GM12878 (cell line): ENCODE data around the gene TNK2. TPM values are rescaled to one million over a fixed set of nuclear protein-coding genes. Genes with fewer than 3 reads are reported as not detected.

ENCODE experiments used
- ATAC-seq: fragments of 200-7000 bp; cut with Tn5 transposase; 3 replicates; pipeline ENCODE4 v1.9.1; 2020; ENCODE audit warnings: mild to moderate bottlenecking, moderate library complexity
- BruUV-seq: library from RNA; stranded (reverse); fragments of 400-500 nt; replicated peaks from 2 replicates; lab custom pipeline; 2021; lab: Mats Ljungman, UMichigan
- CTCF ChIA-PET: fragments of 300-600 bp; sonication (Branson Sonifier 250); formaldehyde crosslinking; extraction: SDS; loops from one replicate; lab custom pipeline; 2021; ENCODE audit warnings: inconsistent platforms; lab: Yijun Ruan, JAX
- POLR2A ChIA-PET: fragments of 350-600 bp; formaldehyde crosslinking; extraction: SDS; loops from one replicate; lab custom pipeline; 2021; ENCODE audit warnings: inconsistent platforms; lab: Charles Lee
- RAD21 ChIA-PET: fragments of 300-600 bp; sonication (Branson Sonifier 250); formaldehyde crosslinking; loops from one replicate; lab custom pipeline; 2023; ENCODE audit warnings: antibody characterized with exemption; ENCODE audit not compliant: unreplicated experiment; lab: Charles Lee
- SMC1A ChIA-PET: fragments of 300-600 bp; sonication (Branson Sonifier 250); formaldehyde crosslinking; loops from one replicate; lab custom pipeline; 2023; ENCODE audit not compliant: unreplicated experiment, uncharacterized antibody; lab: Charles Lee
- DNase-seq: peaks from one replicate; pipeline ENCODE4 v3.0.0-alpha.2; 2011; ENCODE audit warnings: low read depth, low spot score
- FAIRE-seq: peaks from 3 replicates; lab custom pipeline; 2011; peaks lifted over from hg19 to GRCh38; lab: Jason Lieb, UNC
- H2AFZ ChIP-seq: 2 replicates; pipeline ENCODE4 v1.6.0; 2011; ENCODE audit warnings: low read depth, low read length, control low read depth; ENCODE audit not compliant: control insufficient read depth
- H3K27ac ChIP-seq: 2 replicates; pipeline ENCODE4 v1.5.1; 2011; ENCODE audit warnings: control low read depth; ENCODE audit not compliant: control insufficient read depth, insufficient read depth
- H3K27me3 ChIP-seq, 2 experiments: replicated peaks in 1 of 2; 2 replicates each; pipeline versions ENCODE4 v1.6.0 to v1.6.1; 2011; ENCODE audit warnings: low read length in 1 of 2; ENCODE audit not compliant: control insufficient read depth in 2 of 2, insufficient read depth in 2 of 2
- H3K36me3 ChIP-seq, 2 experiments: 2 replicates each; pipeline ENCODE4 v1.5.1; 2011; ENCODE audit warnings: low read length in 1 of 2; ENCODE audit not compliant: control insufficient read depth in 2 of 2, insufficient read depth in 2 of 2
- H3K4me1 ChIP-seq: 2 replicates; pipeline ENCODE4 v1.6.1; 2011; ENCODE audit warnings: mild to moderate bottlenecking, low read length, moderate library complexity, mixed read lengths; ENCODE audit not compliant: control insufficient read depth, insufficient read depth
- H3K4me2 ChIP-seq: 2 replicates; pipeline ENCODE4 v1.6.0; 2011; ENCODE audit warnings: control low read depth; ENCODE audit not compliant: control insufficient read depth, insufficient read depth
- H3K4me3 ChIP-seq: fragments of 200-600 bp; sonication (generic); 2 replicates; pipeline ENCODE4 v1.5.1; 2016
- H3K79me2 ChIP-seq: 2 replicates; pipeline ENCODE4 v1.6.0; 2011; ENCODE audit warnings: low read length; ENCODE audit not compliant: control insufficient read depth, insufficient read depth
- H3K9ac ChIP-seq: 2 replicates; pipeline ENCODE4 v1.8.0; 2011; ENCODE audit warnings: low read length, control low read depth, mixed read lengths; ENCODE audit not compliant: control insufficient read depth, insufficient read depth
- H3K9me3 ChIP-seq: replicated peaks from 3 replicates; pipeline ENCODE4 v1.5.1; 2011; ENCODE audit warnings: mild to moderate bottlenecking, low read length; ENCODE audit not compliant: control insufficient read depth, insufficient read depth
- H4K20me1 ChIP-seq: 2 replicates; pipeline ENCODE4 v1.6.0; 2011; ENCODE audit not compliant: control insufficient read depth, insufficient read depth
- ATF2 ChIP-seq: IDR thresholded peaks from 2 replicates; pipeline ENCODE4 v1.6.1; 2012; ENCODE audit warnings: low read length, inconsistent platforms
- BRCA1 ChIP-seq: IDR thresholded peaks from 2 replicates; pipeline ENCODE4 v1.6.1; 2011; ENCODE audit warnings: low read depth, low read length, improper control_type of control experiment
- DPF2 ChIP-seq: fragments of 450-650 bp; IDR thresholded peaks from 2 replicates; pipeline ENCODE4 v1.6.1; 2017; ENCODE audit warnings: mild to moderate bottlenecking
- EED ChIP-seq: sonication (generic); IDR thresholded peaks from 2 replicates; pipeline ENCODE4 v1.6.1; 2016; ENCODE audit warnings: antibody characterized with exemption, low read depth
- IKZF1 ChIP-seq: fragments of 450-650 bp; conservative IDR thresholded peaks from 2 replicates; pipeline ENCODE4 v1.6.1; 2017; ENCODE audit warnings: antibody characterized with exemption, mild to moderate bottlenecking
- MTA2 ChIP-seq: fragments of 450-650 bp; IDR thresholded peaks from 2 replicates; pipeline ENCODE4 v1.6.1; 2016; ENCODE audit warnings: low read depth, mild to moderate bottlenecking, moderate library complexity
- MYC ChIP-seq: IDR thresholded peaks from 2 replicates; pipeline ENCODE4 v1.6.1; 2011; ENCODE audit warnings: mild to moderate bottlenecking, low read length, moderate library complexity, inconsistent platforms; ENCODE audit not compliant: insufficient read depth, insufficient replicate concordance, insufficient read length, severe bottlenecking
- TBL1XR1 ChIP-seq: IDR thresholded peaks from 2 replicates; pipeline ENCODE4 v1.6.1; 2012; ENCODE audit warnings: low read depth, low read length, improper control_type of control experiment
- WGBS: methylation state at CpG from one replicate; pipeline ENCODE4 v1.1.6; 2016; ENCODE audit warnings: low lambda C conversion rate; ENCODE audit not compliant: insufficient replicate concordance, insufficient coverage; ENCODE audit errors: missing lambda C conversion rate; 5-methylcytosine and 5-hydroxymethylcytosine counted together
- in situ Hi-C: fragments of 300-500 bp; cut with MboI; formaldehyde crosslinking; loops from 9 replicates; pipeline ENCODE4 v1.14.3; 2018; ENCODE audit warnings: mixed read lengths
- intact Hi-C: fragments of 100-400 bp; cut with micrococcal nuclease; formaldehyde crosslinking; loops from one replicate; pipeline ENCODE4 v1.14.2; 2022; ENCODE audit not compliant: unreplicated experiment
- polyA plus RNA-seq, 11 experiments: library from polyadenylated mRNA; depleted of rRNA in 4 of 11; unstranded in 6 of 11; stranded (reverse) in 5 of 11; fragments of >200 nt; fragmentation: Nextera tagmentation in 4 of 11; fragmentation: Illumina TruSeq in 1 of 11; extraction: Ambion mirVana in 4 of 11; extraction: Trizol in 1 of 11; gene quantifications; 1 replicate in 1 of 11; 2 replicates in 10 of 11; pipeline versions ENCODE4 v1.2.1 to v1.2.3, GENCODE V29; 2011 to 2016; ENCODE audit warnings: inconsistent platforms in 2 of 11, missing spikeins in 2 of 11, low read depth in 1 of 11
- total RNA-seq, 4 experiments: library from RNA; depleted of rRNA in 3 of 4; stranded (reverse); fragments of >200 nt in 3 of 4; fragmentation: Illumina TruSeq in 1 of 4; extraction: Trizol in 1 of 4; gene quantifications; 2 replicates each; pipeline versions ENCODE4 v1.2.1 to v1.2.3, GENCODE V29; 2013 to 2021
- TF ChIP-seq, protein P1 (sequence below): IDR thresholded peaks from 2 replicates; pipeline ENCODE4 v1.6.1; 2011; ENCODE audit warnings: borderline replicate concordance, low read depth, mild to moderate bottlenecking, moderate library complexity, mixed read lengths, low read length; ENCODE audit not compliant: insufficient read depth; ENCODE audit errors: extremely low read length
- TF ChIP-seq, protein P2 (sequence below): IDR thresholded peaks from 2 replicates; pipeline ENCODE4 v1.6.1; 2012; ENCODE audit warnings: low read depth, low read length, improper control_type of control experiment

TNK2 gene
- total and polyA plus RNA-seq, 10 of the 15 experiments (the other 5 are each of a cell fraction or from before 2014, with no cell fraction given): 0.13 to 47.8 (median 10.8) TPM

GRCh38 chr3:195821403-195822130 is 86.8 kb downstream of the TNK2 start:
- no peaks in the 10 kb centered on the region for H3K27me3 ChIP-seq
- 56% methylated on average over 21 of the region's 21 CpGs for WGBS
- FAIRE-seq (no peak), DNase-seq (no peak), ATAC-seq (no peak)
- no peaks in the 10 kb centered on the region for H4K20me1 ChIP-seq
- H3K4me1 ChIP-seq: no peaks in the 10 kb centered on the region
- H3K27ac ChIP-seq: no peak overlapping the region
- no peak for TF ChIP-seq MYC
- TF ChIP-seq BRCA1: no peak
- TF ChIP-seq MTA2: no peak
- no peak for TF ChIP-seq IKZF1
- TF ChIP-seq EED: no peak
- no peak for TF ChIP-seq ATF2
- TF ChIP-seq DPF2: no peak
- TF ChIP-seq TBL1XR1: no peak
- TF ChIP-seq, protein P1, sequence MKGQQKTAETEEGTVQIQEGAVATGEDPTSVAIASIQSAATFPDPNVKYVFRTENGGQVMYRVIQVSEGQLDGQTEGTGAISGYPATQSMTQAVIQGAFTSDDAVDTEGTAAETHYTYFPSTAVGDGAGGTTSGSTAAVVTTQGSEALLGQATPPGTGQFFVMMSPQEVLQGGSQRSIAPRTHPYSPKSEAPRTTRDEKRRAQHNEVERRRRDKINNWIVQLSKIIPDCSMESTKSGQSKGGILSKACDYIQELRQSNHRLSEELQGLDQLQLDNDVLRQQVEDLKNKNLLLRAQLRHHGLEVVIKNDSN: no peak
- TF ChIP-seq, protein P2, sequence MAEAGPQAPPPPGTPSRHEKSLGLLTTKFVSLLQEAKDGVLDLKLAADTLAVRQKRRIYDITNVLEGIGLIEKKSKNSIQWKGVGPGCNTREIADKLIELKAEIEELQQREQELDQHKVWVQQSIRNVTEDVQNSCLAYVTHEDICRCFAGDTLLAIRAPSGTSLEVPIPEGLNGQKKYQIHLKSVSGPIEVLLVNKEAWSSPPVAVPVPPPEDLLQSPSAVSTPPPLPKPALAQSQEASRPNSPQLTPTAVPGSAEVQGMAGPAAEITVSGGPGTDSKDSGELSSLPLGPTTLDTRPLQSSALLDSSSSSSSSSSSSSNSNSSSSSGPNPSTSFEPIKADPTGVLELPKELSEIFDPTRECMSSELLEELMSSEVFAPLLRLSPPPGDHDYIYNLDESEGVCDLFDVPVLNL: no peak
- H3K9me3 ChIP-seq: no peaks in the 10 kb centered on the region
- CTCF ChIA-PET: no interaction called here
- H3K36me3 ChIP-seq: no peaks in the 10 kb centered on the region
- no peak overlapping the region for H3K4me3 ChIP-seq
- no TSS peak for BruUV-seq
- SMC1A ChIA-PET: no interaction called here
- H3K9ac ChIP-seq: no peak overlapping the region
- H3K4me2 ChIP-seq: no peak overlapping the region
- in situ Hi-C loops: no loop called here
- no peaks in the 10 kb centered on the region for H3K79me2 ChIP-seq
- POLR2A ChIA-PET: interaction anchor here (0.6 kb wide), 1 partner anchor 1710 kb away, joined by 3 read pairs; no protein-coding TSS in a partner anchor
- H2AFZ ChIP-seq: no peak overlapping the region
- intact Hi-C loops: no loop called here
- RAD21 ChIA-PET: no interaction called here
